Common myeloid progenitor, CD34-positive (primary cell): ENCODE measurements around the gene FAM163B.

Experiments used
- CTCF ChIA-PET: fragments of 350-600 bp; sonication (Branson Sonifier 250); formaldehyde crosslinking; loops from one replicate; lab custom pipeline; 2021; ENCODE audit warnings: antibody characterized with exemption; lab: Charles Lee
- POLR2A ChIA-PET: fragments of 350-600 bp; sonication (Branson Sonifier 250); formaldehyde crosslinking; loops from one replicate; lab custom pipeline; 2021; ENCODE audit warnings: antibody characterized with exemption; lab: Charles Lee
- DNase-seq, 3 donors: peaks; one replicate each; pipeline versions ENCODE4 v3.0.0 to v3.0.0-alpha.2; 2013
- H3K27ac ChIP-seq, 2 experiments: 1 replicate in 1 of 2; 2 replicates in 1 of 2; pipeline ENCODE4 v1.7.0; 2013; ENCODE audit warnings: inconsistent platforms in 2 of 2, low read length in 2 of 2, mild to moderate bottlenecking in 2 of 2, low read depth in 1 of 2, moderate library complexity in 1 of 2; ENCODE audit not compliant: severe bottlenecking in 2 of 2, insufficient read depth in 1 of 2, poor library complexity in 1 of 2
- H3K27me3 ChIP-seq, 5 experiments: replicated peaks in 2 of 5; 1 replicate in 3 of 5; 2 replicates in 2 of 5; pipeline versions ENCODE4 v1.6.1 to v1.7.0; 2013; ENCODE audit warnings: low read length in 4 of 5, mild to moderate bottlenecking in 2 of 5, moderate library complexity in 2 of 5, inconsistent platforms in 1 of 5; ENCODE audit not compliant: insufficient read depth in 5 of 5, control insufficient read depth in 4 of 5
- H3K36me3 ChIP-seq, 4 experiments: 1 replicate in 2 of 4; 2 replicates in 2 of 4; pipeline versions ENCODE4 v1.6.1 to v1.7.0; 2013; ENCODE audit warnings: low read length in 3 of 4, control low read depth in 1 of 4, mild to moderate bottlenecking in 1 of 4; ENCODE audit not compliant: control insufficient read depth in 4 of 4, insufficient read depth in 4 of 4
- H3K4me1 ChIP-seq, 4 experiments: 1 replicate in 3 of 4; 2 replicates in 1 of 4; pipeline versions ENCODE4 v1.6.1 to v1.7.1; 2013; ENCODE audit warnings: low read length in 3 of 4, mild to moderate bottlenecking in 3 of 4, control low read depth in 1 of 4, inconsistent platforms in 1 of 4, moderate library complexity in 1 of 4; ENCODE audit not compliant: control insufficient read depth in 4 of 4, insufficient read depth in 4 of 4; ENCODE audit errors: control extremely low read depth in 1 of 4
- H3K4me3 ChIP-seq, 7 experiments: 1 replicate in 4 of 7; 2 replicates in 3 of 7; pipeline versions ENCODE4 v1.5.1 to v1.7.0; 2013; ENCODE audit warnings: mild to moderate bottlenecking in 7 of 7, low read length in 6 of 7, moderate library complexity in 6 of 7, inconsistent platforms in 2 of 7, low read depth in 2 of 7, control low read depth in 1 of 7; ENCODE audit not compliant: insufficient read depth in 4 of 7, control insufficient read depth in 1 of 7; ENCODE audit errors: extremely low read depth in 1 of 7
- H3K9me3 ChIP-seq, 5 experiments: 1 replicate in 4 of 5; 2 replicates in 1 of 5; pipeline versions ENCODE4 v1.6.1 to v1.7.1; 2013; ENCODE audit warnings: low read length in 4 of 5, mild to moderate bottlenecking in 2 of 5, inconsistent platforms in 1 of 5, low read depth in 1 of 5, moderate library complexity in 1 of 5; ENCODE audit not compliant: control insufficient read depth in 4 of 5, insufficient read depth in 2 of 5; ENCODE audit errors: control extremely low read depth in 1 of 5
- WGBS: methylation state at CpG from one replicate; pipeline ENCODE4 v1.1.5; 2013; ENCODE audit not compliant: insufficient coverage; 5-methylcytosine and 5-hydroxymethylcytosine counted together

Gene FAM163B

GRCh38 chr9:133650026-133650425 is 40.8 kb upstream of the FAM163B start:
- CTCF ChIA-PET, result no interaction called here
- no peak for DNase-seq
- Histone ChIP-seq H3K4me1 (peaks cover 0 to under 1% (median 0%) of the 10 kb centered on the region in 4 experiments), H3K4me3 (no peak overlapping the region), H3K27ac (no peak overlapping the region), H3K36me3 (no peaks in the 10 kb centered on the region), H3K27me3 (peaks cover 0 to 24% (median 3%) of the 10 kb centered on the region in 5 experiments), H3K9me3 (no peaks in the 10 kb centered on the region)
- 96% methylated on average over 12 of the region's 12 CpGs for WGBS
- POLR2A ChIA-PET, result no interaction called here

- no peaks in the 10 kb centered on the region for H3K9me3 ChIP-seq
- H3K4me1 ChIP-seq, result peaks cover 0 to 4% (median 0%) of the 10 kb centered on the region in 4 experiments
- no peak for DNase-seq
- no peak overlapping the region for H3K4me3 ChIP-seq
- H3K36me3 ChIP-seq, result no peaks in the 10 kb centered on the region
- no peak overlapping the region for H3K27ac ChIP-seq
- ChIA-PET POLR2A (interaction anchor here (0.5 kb wide), 1 partner anchor 419 kb away, joined by 3 read pairs; no protein-coding TSS in a partner anchor), CTCF (no interaction called here)
- peaks cover 0 to 16% (median 2%) of the 10 kb centered on the region in 5 experiments for H3K27me3 ChIP-seq
- WGBS, result 97% methylated on average over 6 of the region's 7 CpGs
Measured at GRCh38 chr9:133649194-133649593, 40.0 kb upstream of the FAM163B start.

- Histone ChIP-seq H3K27me3 (peaks cover 0 to 7% (median 2%) of the 10 kb centered on the region in 5 experiments), H3K4me1 (peaks cover 0 to 4% (median under 1%) of the 10 kb centered on the region in 4 experiments), H3K36me3 (no peaks in the 10 kb centered on the region), H3K4me3 (no peak overlapping the region), H3K9me3 (no peaks in the 10 kb centered on the region), H3K27ac (no peak overlapping the region)
- 92% methylated on average over 19 of the region's 25 CpGs for WGBS
- CTCF ChIA-PET, result no interaction called here
- POLR2A ChIA-PET, result no interaction called here
- DNase-seq, result no peak
Measured at GRCh38 chr9:133647765-133648469, 38.7 kb upstream of the FAM163B start.

- H3K36me3 ChIP-seq, result no peaks in the 10 kb centered on the region
- no peak for DNase-seq
- ChIA-PET POLR2A (no interaction called here), CTCF (no interaction called here)
- no peaks in the 10 kb centered on the region for H3K9me3 ChIP-seq
- WGBS, result 92% methylated on average over 7 of the region's 7 CpGs
- no peak overlapping the region for H3K4me3 ChIP-seq
- H3K27ac ChIP-seq, result no peak overlapping the region
- H3K27me3 ChIP-seq, result peaks cover 0 to 7% (median 0%) of the 10 kb centered on the region in 5 experiments
- peaks cover 0 to 4% (median 1%) of the 10 kb centered on the region in 4 experiments for H3K4me1 ChIP-seq
Measured at GRCh38 chr9:133647148-133647547, 38.0 kb upstream of the FAM163B start.

GRCh38 chr9:133645021-133645765 is 36.0 kb upstream of the FAM163B start:
- Histone ChIP-seq H3K27ac (no peak overlapping the region), H3K27me3 (peaks cover 0 to 7% (median 0%) of the 10 kb centered on the region in 5 experiments), H3K4me1 (peaks cover 0 to 4% (median 1%) of the 10 kb centered on the region in 4 experiments), H3K4me3 (no peak overlapping the region), H3K36me3 (no peaks in the 10 kb centered on the region), H3K9me3 (no peaks in the 10 kb centered on the region)
- ChIA-PET CTCF (interaction anchor here (0.7 kb wide), 1 partner anchor 40 kb away, joined by 3 read pairs; no protein-coding TSS in a partner anchor), POLR2A (interaction anchor here (0.6 kb wide), 1 partner anchor 60 kb away, joined by 3 read pairs; no protein-coding TSS in a partner anchor)
- DNase-seq, result peak; percentile 22 to 60 (median 39)
- 23% methylated on average over 6 of the region's 10 CpGs for WGBS

GRCh38 chr9:133643978-133644760 is 35.0 kb upstream of the FAM163B start:
- ChIA-PET POLR2A (interaction anchor here (0.6 kb wide), 1 partner anchor 59 kb away, joined by 3 read pairs; no protein-coding TSS in a partner anchor), CTCF (no interaction called here)
- Histone ChIP-seq H3K9me3 (no peaks in the 10 kb centered on the region), H3K4me3 (no peak overlapping the region), H3K4me1 (peaks cover 0 to 4% (median 1%) of the 10 kb centered on the region in 4 experiments), H3K27ac (no peak overlapping the region), H3K27me3 (peaks cover 0 to 5% (median 0%) of the 10 kb centered on the region in 5 experiments), H3K36me3 (no peaks in the 10 kb centered on the region)
- DNase-seq, result no peak
- 88% methylated on average over 16 of the region's 23 CpGs for WGBS
